Upper lobe of left lung (tissue), 6 donors: Measurements from ENCODE around the gene CRTAC1. TPM values are rescaled to one million over a fixed set of nuclear protein-coding genes. Genes with fewer than 3 reads are reported as not detected.
A peak's percentile ranks its signal among the peaks of the same experiment; 100 is the strongest.

ENCODE experiments used
- ATAC-seq, 2 donors: fragments of 200-7000 bp; cut with Tn5 transposase; one replicate each; pipeline ENCODE4 v1.9.1; 2022; ENCODE audit warnings: mild to moderate bottlenecking in 2 of 2, moderate library complexity in 2 of 2; ENCODE audit not compliant: low FRiP score in 2 of 2
- DNase-seq, 2 donors: peaks; one replicate each; pipeline ENCODE4 v3.0.0-alpha.2; 2019 to 2020
- H3K27ac ChIP-seq, 4 donors: fragments of 200-600 bp; sonication (generic); one replicate each; pipeline ENCODE4 v1.5.1; 2016 to 2019
- H3K27me3 ChIP-seq, 4 donors: fragments of 200-600 bp; sonication (generic); one replicate each; pipeline ENCODE4 v1.5.1; 2017 to 2019
- H3K36me3 ChIP-seq, 4 donors: fragments of 200-600 bp; sonication (generic); one replicate each; pipeline ENCODE4 v1.5.1; 2016 to 2019
- H3K4me1 ChIP-seq, 4 donors: fragments of 200-600 bp; sonication (generic); one replicate each; pipeline ENCODE4 v1.5.1; 2018 to 2019
- H3K4me3 ChIP-seq, 4 donors: fragments of 200-600 bp; sonication (generic); one replicate each; pipeline ENCODE4 v1.5.1; 2017 to 2019; ENCODE audit warnings: mild to moderate bottlenecking in 2 of 4, moderate library complexity in 1 of 4
- H3K9me3 ChIP-seq, 4 donors: fragments of 200-600 bp; sonication (generic); one replicate each; pipeline ENCODE4 v1.5.1; 2018 to 2019
- CTCF ChIP-seq, 6 experiments: fragments of 450-650 bp in 4 of 6; fragments of 200-600 bp in 2 of 6; sonication (generic) in 2 of 6; IDR thresholded peaks; one replicate each; pipeline ENCODE4 v1.5.1; 2016 to 2019; ENCODE audit warnings: antibody characterized with exemption in 6 of 6
- EP300 ChIP-seq, 4 donors: sonication (generic); formaldehyde crosslinking; IDR thresholded peaks; one replicate each; pipeline ENCODE4 v1.5.1; 2017; ENCODE audit warnings: antibody characterized with exemption in 4 of 4, control low read depth in 2 of 4
- POLR2A ChIP-seq, 4 donors: fragments of 450-650 bp; IDR thresholded peaks; one replicate each; pipeline ENCODE4 v1.5.1; 2016 to 2017; ENCODE audit warnings: antibody characterized with exemption in 4 of 4, mild to moderate bottlenecking in 2 of 4
- POLR2AphosphoS5 ChIP-seq, 2 donors: sonication (generic); formaldehyde crosslinking; IDR thresholded peaks; one replicate each; pipeline ENCODE4 v1.5.1; 2017; ENCODE audit warnings: antibody characterized with exemption in 2 of 2
- WGBS, 2 donors: methylation state at CpG; one replicate each; pipeline ENCODE4 v1.1.5; 2017 to 2018; 5-methylcytosine and 5-hydroxymethylcytosine counted together
- total RNA-seq, 6 donors: library from RNA; depleted of rRNA in 4 of 6; stranded (reverse); fragments of >200 nt in 4 of 6; gene quantifications; one replicate each; pipeline versions ENCODE4 v1.1.0 to v1.2.1, GENCODE V29; 2016 to 2021
- donor health status: DM: no; HTN: no; CAD: no; lungs with moderate emphysema.
- donor health status: DM: no; HTN: yes; CAD: no; lungs with severe emphysema.

Gene CRTAC1
- total RNA-seq, 6 donors from 2014 or later = 40.6 to 123 (median 77.3) TPM

- 1 to 13% methylated on average over 4 of the region's 4 CpGs for whole genome bisulfite sequencing, 2 donors
- Histone ChIP-seq H3K36me3 (no peaks in the 10 kb centered on the region), H3K27ac (no peak overlapping the region), H3K4me3 (no peak overlapping the region), H3K27me3 (no peaks in the 10 kb centered on the region), H3K4me1 (peaks cover 0 to 9% (median 2%) of the 10 kb centered on the region in 4 donors), H3K9me3 (no peaks in the 10 kb centered on the region)
- TF ChIP-seq CTCF (IDR thresholded peaks at IDR 0.05) (no peak), EP300 (IDR thresholded peaks at IDR 0.05) (no peak), POLR2A (IDR thresholded peaks at IDR 0.05) (no peak), POLR2AphosphoS5 (IDR thresholded peaks at IDR 0.05) (no peak)
- DNase-seq (no peak), ATAC-seq (no peak)
These were observed 132.0 kb downstream of the CRTAC1 start for GRCh38 chr10:97898429-97898828.

- DNase-seq (peak in 1 of 2 donors; percentile 40), ATAC-seq (no peak)
- Histone ChIP-seq H3K9me3 (no peaks in the 10 kb centered on the region), H3K4me1 (peaks cover 0 to 18% (median 5%) of the 10 kb centered on the region in 4 donors), H3K27ac (peak overlapping the region in 1 of 4 donors; percentile 32), H3K36me3 (no peaks in the 10 kb centered on the region), H3K27me3 (no peaks in the 10 kb centered on the region), H3K4me3 (no peak overlapping the region)
- WGBS, 2 donors = 89 to 94% methylated on average over 2 to 13 of the region's 13 CpGs
- TF ChIP-seq EP300 (IDR thresholded peaks at IDR 0.05) (no peak), CTCF (IDR thresholded peaks at IDR 0.05) (no peak), POLR2A (IDR thresholded peaks at IDR 0.05) (no peak), POLR2AphosphoS5 (IDR thresholded peaks at IDR 0.05) (no peak)
These were observed 133.6 kb downstream of the CRTAC1 start for GRCh38 chr10:97896756-97897358.

GRCh38 chr10:97895915-97896314 is 134.5 kb downstream of the CRTAC1 start:
- H3K9me3 ChIP-seq = no peaks in the 10 kb centered on the region
- H3K27me3 ChIP-seq = no peaks in the 10 kb centered on the region
- no peak overlapping the region for H3K4me3 ChIP-seq
- H3K36me3 ChIP-seq = no peaks in the 10 kb centered on the region
- ATAC-seq (no peak), DNase-seq (no peak)
- peak overlapping the region in 1 of 4 donors; percentile 15 for H3K27ac ChIP-seq
- 48 to 59% methylated on average over 5 to 9 of the region's 9 CpGs for WGBS, 2 donors
- H3K4me1 ChIP-seq = peaks cover 0 to 18% (median 5%) of the 10 kb centered on the region in 4 donors
- TF ChIP-seq POLR2A (IDR thresholded peaks at IDR 0.05) (no peak), EP300 (IDR thresholded peaks at IDR 0.05) (no peak)

GRCh38 chr10:97895084-97895483 is 135.3 kb downstream of the CRTAC1 start:
- TF ChIP-seq POLR2A (IDR thresholded peaks at IDR 0.05) (no peak), POLR2AphosphoS5 (IDR thresholded peaks at IDR 0.05) (no peak), CTCF (IDR thresholded peaks at IDR 0.05) (no peak), EP300 (IDR thresholded peaks at IDR 0.05) (no peak)
- WGBS, 2 donors = 67 to 89% methylated on average over 6 to 13 of the region's 13 CpGs
- DNase-seq = peak in 1 of 2 donors; percentile 57
- Histone ChIP-seq H3K4me1 (peaks cover 0 to 19% (median 5%) of the 10 kb centered on the region in 4 donors), H3K27me3 (no peaks in the 10 kb centered on the region), H3K9me3 (no peaks in the 10 kb centered on the region), H3K36me3 (no peaks in the 10 kb centered on the region), H3K4me3 (no peak overlapping the region), H3K27ac (peak overlapping the region in 2 of 4 donors; percentile 22 to 23)
- no peak for ATAC-seq

GRCh38 chr10:97894092-97894491 is 136.3 kb downstream of the CRTAC1 start:
- 58 to 75% methylated on average over 3 of the region's 3 CpGs for WGBS, 2 donors
- H3K27me3 ChIP-seq = no peaks in the 10 kb centered on the region
- DNase-seq = no peak
- no peak for ATAC-seq
- no peak overlapping the region for H3K4me3 ChIP-seq
- peaks cover 0 to 29% (median 7%) of the 10 kb centered on the region in 4 donors for H3K4me1 ChIP-seq
- H3K9me3 ChIP-seq = no peaks in the 10 kb centered on the region
- H3K27ac ChIP-seq = no peak overlapping the region
- TF ChIP-seq POLR2A (IDR thresholded peaks at IDR 0.05) (no peak), POLR2AphosphoS5 (IDR thresholded peaks at IDR 0.05) (no peak), CTCF (IDR thresholded peaks at IDR 0.05) (no peak), EP300 (IDR thresholded peaks at IDR 0.05) (no peak)
- no peaks in the 10 kb centered on the region for H3K36me3 ChIP-seq
